DND-41 (cell line): ENCODE measurements around the gene MAST3.

Experiments
- ATAC-seq: fragments of 200-7000 bp; cut with Tn5 transposase; 3 replicates; pipeline ENCODE4 v1.9.1; 2021; ENCODE audit warnings: low read depth; ENCODE audit not compliant: insufficient read depth
- DNase-seq: peaks from one replicate; pipeline ENCODE4 v3.0.0-alpha.2; 2020
- H2AFZ ChIP-seq: 2 replicates; pipeline ENCODE4 v1.6.0; 2012; ENCODE audit warnings: low read depth, low read length
- H3K27ac ChIP-seq: 2 replicates; pipeline ENCODE4 v1.5.1; 2012; ENCODE audit warnings: low read length, inconsistent platforms
- H3K27me3 ChIP-seq: fragments of 200-600 bp; sonication (generic); 2 replicates; pipeline ENCODE4 v1.6.0; 2012; ENCODE audit warnings: low read length, mild to moderate bottlenecking, inconsistent platforms; ENCODE audit not compliant: insufficient read depth, poor library complexity
- H3K36me3 ChIP-seq: 2 replicates; pipeline ENCODE4 v1.5.1; 2012; ENCODE audit warnings: low read length, inconsistent platforms; ENCODE audit not compliant: insufficient read depth
- H3K4me1 ChIP-seq: 2 replicates; pipeline ENCODE4 v1.5.1; 2012; ENCODE audit warnings: mild to moderate bottlenecking, low read length; ENCODE audit not compliant: insufficient read depth
- H3K4me2 ChIP-seq: 2 replicates; pipeline ENCODE4 v1.6.0; 2012; ENCODE audit warnings: mild to moderate bottlenecking, moderate library complexity, low read length, inconsistent platforms; ENCODE audit not compliant: insufficient read depth
- H3K4me3 ChIP-seq, 2 experiments: fragments of 200-600 bp in 1 of 2; shearing (Covaris generic) in 1 of 2; 2 replicates each; pipeline ENCODE4 v1.5.1; 2012 to 2016; ENCODE audit warnings: inconsistent platforms in 2 of 2, low read length in 2 of 2, mild to moderate bottlenecking in 2 of 2, low read depth in 1 of 2, moderate library complexity in 1 of 2
- H3K79me2 ChIP-seq: 2 replicates; pipeline ENCODE4 v1.6.0; 2012; ENCODE audit warnings: low read length, inconsistent platforms; ENCODE audit not compliant: insufficient read depth
- H3K9ac ChIP-seq: 2 replicates; pipeline ENCODE4 v1.6.0; 2012; ENCODE audit warnings: low read depth, mild to moderate bottlenecking, inconsistent platforms, low read length, moderate library complexity
- H3K9me3 ChIP-seq: 2 replicates; pipeline ENCODE4 v1.5.1; 2012; ENCODE audit warnings: low read length, moderate library complexity, mild to moderate bottlenecking, inconsistent platforms; ENCODE audit not compliant: insufficient read depth, severe bottlenecking
- H4K20me1 ChIP-seq: 2 replicates; pipeline ENCODE4 v1.6.0; 2012; ENCODE audit warnings: low read length; ENCODE audit not compliant: insufficient read depth
- EZH2 ChIP-seq: IDR thresholded peaks from 3 replicates; pipeline ENCODE4 v1.6.1; 2012; ENCODE audit warnings: borderline replicate concordance, low read depth, mild to moderate bottlenecking, moderate library complexity, low read length, inconsistent platforms; ENCODE audit not compliant: severe bottlenecking
- TF ChIP-seq, protein P1 (sequence below): IDR thresholded peaks from 2 replicates; pipeline ENCODE4 v1.5.1; 2012; ENCODE audit warnings: borderline replicate concordance, low read length, moderate library complexity, mild to moderate bottlenecking; ENCODE audit not compliant: poor library complexity, severe bottlenecking; ENCODE audit errors: extremely low read depth

The MAST3 gene

DNA sequence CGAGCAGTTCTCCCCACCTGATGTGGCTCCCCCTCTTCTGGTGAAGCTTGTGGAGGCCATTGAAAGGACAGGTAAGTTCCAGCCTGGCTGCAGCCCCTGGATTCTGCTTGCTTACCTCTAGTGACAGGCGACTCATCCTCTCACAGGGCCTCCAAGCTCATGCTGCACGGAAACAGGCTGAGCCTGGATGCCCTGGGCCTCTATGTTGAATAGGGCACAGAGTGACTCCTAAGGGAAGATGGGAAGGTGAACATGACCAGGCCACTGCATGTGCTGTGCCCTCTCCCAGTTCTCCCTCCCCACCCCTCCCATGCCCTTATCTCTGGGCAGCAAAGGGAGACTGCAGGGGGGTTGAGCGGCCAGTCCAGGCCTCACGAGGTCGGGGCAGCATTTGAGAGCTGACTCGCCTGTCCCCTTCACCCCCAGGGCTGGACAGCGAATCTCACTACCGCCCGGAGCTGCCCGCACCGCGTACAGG, 63.0 kb downstream of the MAST3 start:
- no peaks in the 10 kb centered on the region for H3K27me3 ChIP-seq
- peaks cover 54% of the 10 kb centered on the region for H3K36me3 ChIP-seq
- TF ChIP-seq, protein P1, sequence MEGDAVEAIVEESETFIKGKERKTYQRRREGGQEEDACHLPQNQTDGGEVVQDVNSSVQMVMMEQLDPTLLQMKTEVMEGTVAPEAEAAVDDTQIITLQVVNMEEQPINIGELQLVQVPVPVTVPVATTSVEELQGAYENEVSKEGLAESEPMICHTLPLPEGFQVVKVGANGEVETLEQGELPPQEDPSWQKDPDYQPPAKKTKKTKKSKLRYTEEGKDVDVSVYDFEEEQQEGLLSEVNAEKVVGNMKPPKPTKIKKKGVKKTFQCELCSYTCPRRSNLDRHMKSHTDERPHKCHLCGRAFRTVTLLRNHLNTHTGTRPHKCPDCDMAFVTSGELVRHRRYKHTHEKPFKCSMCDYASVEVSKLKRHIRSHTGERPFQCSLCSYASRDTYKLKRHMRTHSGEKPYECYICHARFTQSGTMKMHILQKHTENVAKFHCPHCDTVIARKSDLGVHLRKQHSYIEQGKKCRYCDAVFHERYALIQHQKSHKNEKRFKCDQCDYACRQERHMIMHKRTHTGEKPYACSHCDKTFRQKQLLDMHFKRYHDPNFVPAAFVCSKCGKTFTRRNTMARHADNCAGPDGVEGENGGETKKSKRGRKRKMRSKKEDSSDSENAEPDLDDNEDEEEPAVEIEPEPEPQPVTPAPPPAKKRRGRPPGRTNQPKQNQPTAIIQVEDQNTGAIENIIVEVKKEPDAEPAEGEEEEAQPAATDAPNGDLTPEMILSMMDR: no peak
- no peak for TF ChIP-seq EZH2
- no peak for DNase-seq
- ATAC-seq: no peak
- H3K9ac ChIP-seq: peak overlapping the region; percentile 58
- peak overlapping the region; percentile 74 for H3K4me2 ChIP-seq
- peaks cover 24% of the 10 kb centered on the region for H4K20me1 ChIP-seq
- peak overlapping the region; percentile 50 for H3K27ac ChIP-seq
- peak overlapping the region; percentile 63; the same call in 1 of the 2 replicates for H2AFZ ChIP-seq
- peak overlapping the region in 1 of 2 experiments; percentile 53; a peak in 2 of 4 replicates for H3K4me3 ChIP-seq
- no peaks in the 10 kb centered on the region for H3K9me3 ChIP-seq
- H3K79me2 ChIP-seq: peaks cover 2% of the 10 kb centered on the region
- peaks cover 18% of the 10 kb centered on the region for H3K4me1 ChIP-seq

DNA sequence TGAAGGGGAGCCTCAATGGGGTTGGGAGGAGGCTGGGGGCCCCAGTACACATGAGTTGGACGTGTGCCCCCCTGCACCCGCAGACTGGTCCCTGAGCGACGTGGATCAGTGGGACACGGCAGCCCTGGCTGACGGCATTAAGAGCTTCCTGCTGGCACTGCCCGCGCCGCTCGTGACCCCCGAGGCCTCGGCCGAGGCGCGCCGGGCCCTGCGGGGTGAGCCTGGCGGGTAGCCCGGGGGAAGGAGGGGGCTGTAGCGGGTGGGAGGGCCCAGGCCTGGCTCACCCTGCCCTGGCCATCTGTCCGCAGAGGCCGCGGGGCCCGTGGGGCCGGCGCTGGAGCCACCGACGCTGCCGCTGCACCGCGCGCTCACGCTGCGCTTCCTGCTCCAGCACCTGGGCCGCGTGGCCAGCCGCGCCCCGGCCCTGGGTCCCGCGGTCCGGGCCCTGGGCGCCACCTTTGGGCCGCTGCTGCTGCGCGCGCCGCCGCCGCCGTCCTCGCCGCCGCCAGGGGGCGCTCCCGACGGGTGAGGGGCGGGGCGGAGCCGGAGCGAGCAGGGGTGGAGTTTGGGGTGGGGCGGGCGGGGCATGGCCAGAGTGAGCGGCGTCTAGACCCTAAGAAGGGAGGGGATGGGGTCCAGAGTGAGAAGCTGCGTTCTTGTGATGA, 63.5 kb downstream of the MAST3 start:
- Histone ChIP-seq H3K9me3 (no peaks in the 10 kb centered on the region), H3K36me3 (peaks cover 54% of the 10 kb centered on the region), H3K4me2 (peak overlapping the region; percentile 74), H4K20me1 (peaks cover 19% of the 10 kb centered on the region), H3K79me2 (no peaks in the 10 kb centered on the region; the same call in 1 of the 2 replicates), H3K4me1 (peaks cover 16% of the 10 kb centered on the region), H3K9ac (peak overlapping the region; percentile 58), H3K27ac (peak overlapping the region; percentile 50), H3K27me3 (no peaks in the 10 kb centered on the region), H2AFZ (peak overlapping the region; percentile 63; the same call in 1 of the 2 replicates), H3K4me3 (peak overlapping the region in 1 of 2 experiments; percentile 53; a peak in 2 of 4 replicates)
- ATAC-seq: peak; percentile 89
- TF ChIP-seq EZH2: no peak
- TF ChIP-seq, protein P1: peak; percentile 67
- peak; percentile 74 for DNase-seq

DNA sequence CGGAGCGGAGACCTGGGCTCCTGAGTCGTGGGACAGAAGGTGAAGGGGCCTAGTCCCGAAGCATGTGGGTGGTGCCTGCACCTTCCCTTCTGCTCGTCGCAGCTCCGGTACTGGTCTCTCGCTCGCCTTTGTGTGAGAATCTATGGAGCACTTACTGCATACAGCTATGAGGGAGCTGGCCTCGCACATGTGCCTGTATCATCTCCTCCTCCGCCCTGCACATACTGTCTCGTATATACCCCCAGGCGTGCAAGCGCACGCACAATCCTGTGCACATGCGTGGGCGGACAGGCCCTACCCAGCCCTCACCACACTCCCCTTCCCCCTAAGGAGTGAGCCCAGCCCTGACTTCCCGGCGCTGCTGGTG, 64.0 kb downstream of the MAST3 start:
- Histone ChIP-seq H3K4me2 (peak overlapping the region; percentile 74), H3K9ac (peak overlapping the region; percentile 0; the same call in 1 of the 2 replicates), H3K4me3 (peak overlapping the region in 1 of 2 experiments; percentile 52; a peak in 2 of 4 replicates), H3K4me1 (peaks cover 16% of the 10 kb centered on the region), H3K79me2 (no peaks in the 10 kb centered on the region), H3K27me3 (no peaks in the 10 kb centered on the region), H3K36me3 (peaks cover 51% of the 10 kb centered on the region), H3K27ac (no peak overlapping the region; the same call in 1 of the 2 replicates), H4K20me1 (peaks cover 16% of the 10 kb centered on the region), H3K9me3 (no peaks in the 10 kb centered on the region), H2AFZ (no peak overlapping the region; the same call in 1 of the 2 replicates)
- DNase-seq: no peak
- no peak for ATAC-seq
- TF ChIP-seq EZH2: no peak
- TF ChIP-seq, protein P1: no peak
